BE2C (cell line): ENCODE results near the gene MYT1.

Source experiments
- DNase-seq: peaks from one replicate; pipeline ENCODE4 v3.0.0-alpha.2; 2020
- H3K27me3 ChIP-seq: fragments of 250-450 bp; sonication (Bioruptor Pico); 2 replicates; pipeline ENCODE4 v1.5.1; 2020; ENCODE audit warnings: mild to moderate bottlenecking
- H3K36me3 ChIP-seq: fragments of 250-450 bp; sonication (Bioruptor Pico); 2 replicates; pipeline ENCODE4 v1.5.1; 2020; ENCODE audit warnings: mild to moderate bottlenecking
- H3K4me1 ChIP-seq: fragments of 250-450 bp; sonication (Bioruptor Pico); 2 replicates; pipeline ENCODE4 v1.5.1; 2020
- H3K4me3 ChIP-seq: 2 replicates; pipeline ENCODE4 v1.5.1; 2011; ENCODE audit warnings: low read depth, low read length
- H3K9me3 ChIP-seq: fragments of 250-450 bp; sonication (Bioruptor Pico); 2 replicates; pipeline ENCODE4 v1.5.1; 2020
- CTCF ChIP-seq: IDR thresholded peaks from 2 replicates; pipeline ENCODE4 v1.5.1; 2012; ENCODE audit warnings: mild to moderate bottlenecking, low read depth, low read length

The MYT1 gene

GRCh38 chr20:64256282-64256935, 92.2 kb downstream of the MYT1 start:
- no peaks in the 10 kb centered on the region for H3K27me3 ChIP-seq
- peaks cover 4% of the 10 kb centered on the region for H3K4me1 ChIP-seq
- TF ChIP-seq CTCF: no peak
- peak overlapping the region; percentile 88 for H3K4me3 ChIP-seq
- no peak for DNase-seq
- H3K36me3 ChIP-seq: no peaks in the 10 kb centered on the region
- no peaks in the 10 kb centered on the region for H3K9me3 ChIP-seq

GRCh38 chr20:64257107-64257757, 93.0 kb downstream of the MYT1 start:
- DNase-seq: no peak
- TF ChIP-seq CTCF: no peak
- Histone ChIP-seq H3K9me3 (no peaks in the 10 kb centered on the region), H3K36me3 (no peaks in the 10 kb centered on the region), H3K4me1 (peaks cover 4% of the 10 kb centered on the region), H3K4me3 (no peak overlapping the region; the same call in 1 of the 2 replicates), H3K27me3 (no peaks in the 10 kb centered on the region)

GRCh38 chr20:64258071-64258823, 94.0 kb downstream of the MYT1 start:
- peaks cover 4% of the 10 kb centered on the region for H3K4me1 ChIP-seq
- DNase-seq: no peak
- H3K9me3 ChIP-seq: no peaks in the 10 kb centered on the region
- H3K4me3 ChIP-seq: no peak overlapping the region
- H3K36me3 ChIP-seq: no peaks in the 10 kb centered on the region
- no peaks in the 10 kb centered on the region for H3K27me3 ChIP-seq
- no peak for TF ChIP-seq CTCF

GRCh38 chr20:64260239-64260638, 96.0 kb downstream of the MYT1 start:
- DNase-seq: no peak

GRCh38 chr20:64261138-64261537, 96.9 kb downstream of the MYT1 start:
- Histone ChIP-seq H3K4me3 (peak overlapping the region; percentile 17), H3K4me1 (peaks cover 4% of the 10 kb centered on the region; the same call in 1 of the 2 replicates), H3K36me3 (no peaks in the 10 kb centered on the region), H3K27me3 (no peaks in the 10 kb centered on the region), H3K9me3 (no peaks in the 10 kb centered on the region)
- peak; percentile 79 for DNase-seq
- no peak for TF ChIP-seq CTCF

More at GRCh38 chr20:64260239-64260638, 96.0 kb downstream of the MYT1 start:
- Histone ChIP-seq H3K4me1 (peaks cover 4% of the 10 kb centered on the region), H3K9me3 (no peaks in the 10 kb centered on the region), H3K27me3 (no peaks in the 10 kb centered on the region), H3K4me3 (no peak overlapping the region), H3K36me3 (no peaks in the 10 kb centered on the region)
- TF ChIP-seq CTCF: no peak
